ENCODE data around the gene GABRA4. TPM values are rescaled to one million over a fixed set of nuclear protein-coding genes. Genes with fewer than 3 reads are reported as not detected.

GABRA4 gene
- total RNA-seq, 1 experiment from 2014 or later: not detected

- Histone ChIP-seq H4K20me1 (ENCODE audit: control insufficient read depth, insufficient read depth, insufficient read length) (no peaks in the 10 kb centered on the region), H3K4me1 (ENCODE audit: insufficient read depth, low read length) (peaks cover 3% of the 10 kb centered on the region; the same call in 1 of the 2 replicates), H3K9me3 (ENCODE audit: control insufficient read depth, low read depth, low read length) (no peaks in the 10 kb centered on the region), H3K23me2 (ENCODE audit: insufficient read length, low read depth, low read length, poor library complexity, severe bottlenecking) (no peaks in the 10 kb centered on the region), H2BK120ac (ENCODE audit: low read depth, low read length, poor library complexity, severe bottlenecking) (no peak overlapping the region), H2AK5ac (ENCODE audit: insufficient read length, low read length) (no peak overlapping the region), H3K27ac (ENCODE audit: insufficient read length, low read depth, low read length) (no peak overlapping the region), H2BK5ac (ENCODE audit: insufficient read length, low read length) (no peak overlapping the region), H2AFZ (ENCODE audit: low read length) (no peak overlapping the region), H2BK15ac (ENCODE audit: low read depth, low read length) (no peak overlapping the region), H3K23ac (ENCODE audit: insufficient read length, low read depth, low read length) (no peak overlapping the region), H4K91ac (ENCODE audit: insufficient read length, low read depth, low read length) (no peak overlapping the region), H3K4me2 (ENCODE audit: insufficient read depth, insufficient read length, low read length) (no peak overlapping the region), H3K56ac (ENCODE audit: insufficient read length, low read depth, low read length) (no peak overlapping the region), H4K8ac (replicated peaks; ENCODE audit: insufficient read length, low read depth, low read length) (no peak overlapping the region), H3K4ac (ENCODE audit: low read depth, low read length) (no peak overlapping the region), H3K79me1 (ENCODE audit: insufficient read depth, low read depth, low read length, poor library complexity, severe bottlenecking) (no peaks in the 10 kb centered on the region), H3K27me3 (ENCODE audit: insufficient read depth, low read length) (no peaks in the 10 kb centered on the region), H3K14ac (ENCODE audit: insufficient read depth, low read length) (no peak overlapping the region), H4K5ac (ENCODE audit: insufficient read length, low read depth, low read length) (no peak overlapping the region), H3K18ac (ENCODE audit: insufficient read length, low read depth, low read length) (no peak overlapping the region), H2BK20ac (ENCODE audit: low read depth, low read length, poor library complexity, severe bottlenecking) (no peak overlapping the region), H3T11ph (ENCODE audit: low read length) (no peak overlapping the region), H2BK12ac (ENCODE audit: insufficient read length, low read depth, low read length) (no peak overlapping the region), H3K9ac (ENCODE audit: extremely low read depth, insufficient read length, low read length) (no peak overlapping the region), H3K79me2 (ENCODE audit: insufficient read depth, low read length) (no peaks in the 10 kb centered on the region)
- Mint-ChIP-seq H3K27ac (no peak overlapping the region), H3K27me3 (ENCODE audit: low read depth) (peaks cover 6% of the 10 kb centered on the region), H3K4me1 (peaks cover 0 to 4% of the 10 kb centered on the region in 2 experiments; a peak in 1 of 4 replicates), H3K9me3 (no peaks in the 10 kb centered on the region), H3K36me3 (ENCODE audit: insufficient read depth in 1 of 3, low read depth in 3 of 3) (no peaks in the 10 kb centered on the region), H3K4me3 (no peak overlapping the region)
- no peak for TF ChIP-seq CTCF (conservative IDR thresholded peaks at IDR 0.05)
- no CpG with 5 or more reads among the region's 2 CpGs for WGBS (ENCODE audit: extremely low coverage, insufficient read length, low lambda C conversion rate)
- no peak for DNase-seq
These were observed 25.8 kb downstream of the GABRA4 start for GRCh38 chr4:46967631-46968030.
